ENCODE measurements around the gene CPN1.
"Not testable (repeated sequence)": the region's sequence is repeated elsewhere in the genome, so short reads cannot be mapped to it uniquely, and the experiment has no call there.

The CPN1 gene

DNA sequence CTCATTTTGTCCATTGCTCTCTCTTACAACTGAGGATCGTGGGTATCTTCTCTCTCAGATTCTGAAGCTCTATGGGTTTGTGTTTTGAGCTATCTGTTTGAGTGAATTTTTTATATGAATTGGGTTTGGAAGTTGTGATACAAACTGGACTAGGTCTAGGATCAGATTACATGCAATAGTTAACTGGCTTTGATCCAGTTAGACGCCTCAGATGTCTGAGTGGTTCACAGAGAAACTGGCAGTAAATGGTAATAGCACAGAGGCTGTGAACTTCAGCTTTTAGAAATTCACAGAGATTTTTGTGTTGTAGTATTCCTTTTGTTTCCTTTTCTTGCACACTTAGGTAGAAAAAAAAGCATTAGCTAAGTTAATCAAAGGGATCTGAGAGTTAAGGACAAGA lies 59.3 kb downstream of the CPN1 start:
- no peak for DNase-seq (ENCODE audit: low spot score)

- DNase-seq (ENCODE audit: low spot score) = no peak
Observed at GRCh38 chr10:100021322-100021721, 60.3 kb downstream of the CPN1 start.

GRCh38 chr10:100020886-100021253 lies 60.8 kb downstream of the CPN1 start:
- no peak for DNase-seq (ENCODE audit: low spot score)

DNA sequence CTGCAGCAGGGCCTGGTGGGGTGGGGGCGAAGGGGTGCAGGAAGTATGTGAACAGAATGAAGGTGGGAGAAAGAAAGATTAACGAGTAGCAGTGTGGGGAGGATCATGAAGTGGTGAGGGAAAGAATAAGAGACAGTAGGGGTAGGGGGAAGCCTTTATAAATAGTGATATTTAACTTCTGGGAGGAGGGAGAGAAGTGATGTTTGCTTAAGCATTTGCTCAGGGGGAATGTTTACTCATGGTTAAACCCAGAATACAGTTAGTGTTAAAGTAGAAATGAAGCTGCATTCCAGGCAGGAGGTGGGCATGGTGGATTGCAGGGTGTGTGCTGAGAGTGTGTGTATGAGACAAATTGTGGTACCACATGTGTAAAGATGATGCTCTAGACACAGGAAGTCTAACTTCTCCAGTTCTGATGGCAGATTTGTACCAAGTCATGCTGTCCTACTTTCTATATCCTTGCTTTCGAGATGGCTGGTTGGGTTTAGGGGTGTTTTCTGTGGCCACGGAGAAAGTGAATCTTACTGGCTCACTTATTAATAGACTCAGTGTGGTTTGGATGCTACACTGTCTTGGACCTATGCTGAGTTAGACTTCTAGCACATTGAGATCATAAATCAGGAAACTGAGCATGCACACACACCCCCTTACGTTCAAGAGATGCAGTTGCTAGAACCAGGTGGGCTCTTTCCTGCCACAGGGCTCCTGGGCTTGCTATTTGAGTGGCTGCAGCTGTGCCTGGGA lies 61.4 kb downstream of the CPN1 start:
- DNase-seq (ENCODE audit: low spot score) = no peak

DNA sequence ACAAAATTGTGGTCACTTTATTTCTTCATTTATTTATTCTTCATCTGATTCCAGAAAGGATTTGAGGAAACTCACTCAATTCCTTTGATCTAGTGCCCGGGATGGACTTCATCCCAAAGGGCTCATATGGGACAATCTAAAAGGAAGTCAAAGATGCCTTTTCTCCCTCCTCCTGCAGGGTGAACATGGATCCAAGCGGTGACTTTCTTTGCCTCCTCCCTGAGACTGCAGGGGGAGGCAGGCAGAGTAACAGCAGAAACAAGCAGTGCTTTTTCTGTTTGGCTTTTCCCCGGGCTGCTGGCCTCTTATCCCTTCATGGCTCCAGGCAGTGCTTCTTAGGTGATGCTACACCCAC lies 61.9 kb downstream of the CPN1 start:
- DNase-seq (ENCODE audit: low spot score) = peak; percentile 54

DNA sequence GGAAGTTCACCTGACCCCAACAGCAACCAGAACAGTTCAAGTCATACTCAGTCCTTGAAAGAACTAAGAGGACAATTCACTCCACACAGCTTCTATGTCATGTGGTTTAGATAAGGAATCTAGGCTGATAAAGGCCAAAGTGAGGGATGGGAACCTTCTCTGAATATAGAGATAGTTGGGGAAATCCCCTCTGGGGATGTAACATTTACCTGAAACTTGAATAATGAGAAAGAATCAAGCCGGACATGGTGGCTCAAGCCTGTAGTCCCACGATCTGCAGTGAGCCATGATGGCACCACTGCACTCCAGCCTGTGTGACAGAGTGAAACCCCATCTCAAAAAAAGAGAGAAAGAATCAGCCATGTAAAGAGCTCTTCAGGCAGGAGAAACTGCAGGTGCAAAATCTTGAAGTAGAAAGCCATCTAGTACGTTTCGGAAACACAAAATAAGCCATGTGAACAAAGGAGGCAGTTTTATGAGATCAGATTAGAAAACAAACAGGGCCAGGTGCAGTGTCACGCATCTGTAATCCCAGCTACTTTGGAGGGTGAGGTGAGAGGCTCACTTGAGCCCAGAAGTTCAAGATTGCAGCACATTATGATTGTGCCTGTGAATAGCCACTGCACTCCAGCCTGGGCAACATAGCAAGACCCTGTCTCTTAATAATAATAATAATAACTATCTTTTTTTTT lies 67.5 kb downstream of the CPN1 start:
- DNase-seq (ENCODE audit: low spot score) = no peak

DNA sequence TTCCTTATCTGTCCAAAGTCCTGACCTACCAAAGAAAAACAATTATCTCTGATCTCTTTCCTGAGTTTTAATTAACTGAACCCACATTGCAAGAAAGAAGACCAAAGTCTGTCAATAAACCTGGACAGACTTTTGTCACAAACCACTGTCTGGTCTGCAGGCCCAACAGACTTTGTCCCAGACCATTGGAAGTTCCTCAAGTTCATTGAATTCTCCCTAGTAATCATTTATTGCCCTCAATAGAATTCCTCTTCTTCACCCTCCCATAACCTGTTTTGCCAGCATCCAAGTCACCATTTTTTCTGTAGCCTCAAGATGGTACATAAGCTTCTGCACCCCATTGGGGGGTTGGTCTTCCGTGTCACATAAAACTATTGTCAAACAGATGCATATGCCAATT lies 68.0 kb downstream of the CPN1 start:
- DNase-seq (ENCODE audit: low spot score) = no peak

DNA sequence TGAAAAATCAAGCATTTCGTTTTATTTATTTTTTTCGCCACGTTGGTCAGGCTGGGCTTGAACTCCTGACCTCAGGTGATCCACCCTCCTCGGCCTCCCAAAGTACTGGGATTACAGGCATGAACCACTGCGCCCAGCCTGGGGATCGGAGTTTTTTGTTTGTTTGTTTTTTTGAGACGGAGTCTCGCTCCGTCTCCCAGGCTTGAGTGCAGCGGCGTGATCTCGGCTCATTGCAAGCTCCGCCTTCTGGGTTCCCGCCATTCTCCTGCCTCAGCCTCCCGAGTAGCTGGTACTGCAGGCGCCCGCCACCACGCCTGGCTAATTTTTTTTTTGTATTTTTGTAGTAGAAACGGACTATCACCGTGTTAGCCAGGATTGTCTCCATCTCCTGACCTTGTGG lies 69.8 kb downstream of the CPN1 start:
- DNase-seq (ENCODE audit: low spot score) = not testable (repeated sequence)

DNA sequence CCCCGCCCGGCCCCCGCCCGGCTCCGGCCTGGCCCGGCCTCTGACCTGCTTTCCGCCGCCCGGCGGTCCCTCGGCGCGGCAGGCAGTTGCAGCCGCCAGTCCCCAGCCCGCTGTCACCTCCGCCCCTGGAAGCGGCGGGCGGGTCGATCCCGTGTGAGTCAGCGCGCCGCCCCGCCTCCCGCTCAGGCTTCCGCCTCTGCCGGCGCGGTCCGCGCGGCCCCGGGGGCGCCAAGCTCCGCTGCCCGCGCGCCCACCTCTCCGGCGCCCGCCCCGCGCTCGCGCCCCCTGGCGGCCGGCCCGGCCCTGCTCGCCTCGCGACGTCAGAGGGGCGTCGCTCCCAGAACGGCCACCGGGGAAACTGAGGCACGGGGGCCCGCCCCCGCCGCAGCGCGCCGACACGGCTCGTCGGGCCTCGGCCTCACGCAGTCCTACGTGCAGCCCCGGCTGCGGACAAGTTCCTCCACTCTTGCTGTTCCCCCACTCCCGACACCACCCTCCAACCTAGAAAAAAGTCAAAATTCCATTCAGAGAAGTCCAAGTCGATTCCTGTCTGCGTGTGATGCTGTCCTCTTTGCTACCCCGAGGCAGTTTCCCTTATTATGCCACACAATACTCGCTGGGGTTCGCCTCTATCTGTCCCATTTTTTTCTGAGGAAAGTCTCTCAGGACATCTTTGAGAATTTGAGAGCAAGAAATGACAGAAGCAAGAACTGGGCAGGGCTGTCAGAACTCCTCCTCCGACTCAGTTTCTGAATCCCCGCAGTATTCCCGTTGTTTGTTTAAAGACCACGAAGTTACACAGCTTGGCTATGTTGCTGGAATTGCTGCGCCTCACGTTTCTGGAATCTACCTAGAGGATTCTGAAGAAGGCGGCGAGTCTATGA lies 71.6 kb downstream of the CPN1 start, which contains the start of gene DNMBP:
Gene DNMBP (minus strand): TSS at position 155 of the 884 bp plus-strand sequence. CDS start 37,823 bp downstream, outside the sequence.
- peak; percentile 89 for DNase-seq (ENCODE audit: low spot score)

- no peak for DNase-seq (ENCODE audit: low spot score)
Observed at GRCh38 chr10:100009283-100009792, 72.3 kb downstream of the CPN1 start.

DNA sequence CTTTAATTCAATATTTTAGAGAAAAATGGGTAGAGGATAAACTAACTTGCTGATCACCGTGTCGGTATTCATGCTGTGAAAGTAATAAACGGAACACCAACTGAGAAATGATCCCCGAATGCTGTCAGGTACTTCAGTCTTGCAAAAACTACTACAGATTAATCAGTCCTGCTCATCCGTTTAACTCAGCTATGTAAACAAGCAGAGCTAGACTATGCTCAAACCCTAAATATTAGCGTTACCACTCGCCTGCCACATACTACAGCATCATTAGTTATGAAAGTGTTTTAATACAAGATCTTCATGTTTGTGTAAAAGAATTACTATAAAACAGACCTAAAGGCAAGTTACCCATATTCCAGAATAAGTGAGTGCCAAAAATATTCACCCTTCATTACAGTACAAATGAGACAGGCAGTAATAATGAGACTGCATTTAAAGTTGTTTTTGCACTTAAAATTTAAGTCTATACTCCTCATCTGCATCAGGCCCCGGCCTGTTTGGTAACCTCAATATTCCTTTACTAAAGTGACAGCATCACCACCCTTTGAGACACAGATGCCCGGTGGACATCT lies 72.9 kb downstream of the CPN1 start:
- no peak for DNase-seq (ENCODE audit: low spot score)

DNA sequence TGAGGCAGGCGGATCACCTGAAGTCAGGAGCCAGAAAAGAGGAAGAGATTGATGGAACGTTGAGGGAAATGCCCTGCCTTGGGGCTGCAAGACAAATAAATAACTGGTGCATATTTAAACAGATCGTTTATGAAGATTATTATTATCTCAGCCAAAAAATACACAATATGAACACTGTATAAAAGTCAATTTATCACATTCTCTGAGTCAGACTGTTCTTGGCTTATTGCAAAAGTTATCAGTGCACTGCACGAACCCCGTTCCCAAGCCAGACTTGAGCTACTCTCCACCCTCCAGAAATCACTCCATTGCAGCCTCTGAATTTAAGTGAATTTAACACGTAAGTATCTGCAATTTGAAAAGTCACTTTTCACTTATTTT lies 73.5 kb downstream of the CPN1 start:
- DNase-seq (ENCODE audit: low spot score) = no peak

DNA sequence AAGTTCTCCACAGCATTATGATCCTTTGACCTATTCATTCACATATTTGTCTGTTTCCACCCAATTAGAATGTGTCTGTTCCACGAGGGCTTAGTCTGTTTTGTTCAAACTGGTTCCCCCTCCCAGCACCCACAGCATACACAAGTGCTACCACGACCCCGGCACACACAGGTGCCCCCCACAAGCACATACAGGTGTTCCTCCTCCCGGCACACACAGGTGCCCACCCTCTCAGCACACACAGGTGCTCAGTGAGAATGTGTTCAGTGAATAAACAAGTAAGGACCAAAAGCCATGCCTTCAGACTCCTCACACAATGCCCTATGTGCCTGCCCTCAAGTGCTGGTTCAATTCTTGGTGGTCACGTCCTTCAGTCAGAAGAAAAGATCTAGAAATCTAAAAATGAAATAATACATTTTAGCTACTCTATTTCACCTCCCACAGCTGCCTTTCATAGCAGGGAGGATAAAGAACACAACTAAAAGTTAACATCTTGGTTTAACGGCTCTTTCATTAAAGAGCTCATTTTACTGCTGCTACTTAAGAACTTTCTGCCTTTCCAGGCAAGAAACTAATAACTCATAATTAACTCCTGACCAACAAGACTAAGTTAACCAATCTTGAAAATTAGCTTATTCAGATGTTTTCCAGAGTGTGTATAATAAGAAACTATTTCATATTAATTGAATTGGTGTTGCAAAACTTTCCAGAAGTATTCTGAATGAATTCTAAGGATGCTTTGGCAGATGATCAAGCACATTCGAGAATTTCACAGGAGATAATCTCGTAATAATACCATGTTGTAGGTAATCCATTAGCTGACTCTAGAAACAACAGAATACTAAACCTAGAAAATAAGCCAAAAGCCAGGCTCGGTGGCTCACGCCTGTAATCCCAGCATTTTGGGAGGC lies 74.2 kb downstream of the CPN1 start:
- no peak for DNase-seq (ENCODE audit: low spot score)

- DNase-seq (ENCODE audit: low spot score) = no peak
Observed at GRCh38 chr10:100006243-100006886, 75.3 kb downstream of the CPN1 start.

GRCh38 chr10:100004805-100005510 lies 76.7 kb downstream of the CPN1 start:
- no peak for DNase-seq (ENCODE audit: low spot score)

DNA sequence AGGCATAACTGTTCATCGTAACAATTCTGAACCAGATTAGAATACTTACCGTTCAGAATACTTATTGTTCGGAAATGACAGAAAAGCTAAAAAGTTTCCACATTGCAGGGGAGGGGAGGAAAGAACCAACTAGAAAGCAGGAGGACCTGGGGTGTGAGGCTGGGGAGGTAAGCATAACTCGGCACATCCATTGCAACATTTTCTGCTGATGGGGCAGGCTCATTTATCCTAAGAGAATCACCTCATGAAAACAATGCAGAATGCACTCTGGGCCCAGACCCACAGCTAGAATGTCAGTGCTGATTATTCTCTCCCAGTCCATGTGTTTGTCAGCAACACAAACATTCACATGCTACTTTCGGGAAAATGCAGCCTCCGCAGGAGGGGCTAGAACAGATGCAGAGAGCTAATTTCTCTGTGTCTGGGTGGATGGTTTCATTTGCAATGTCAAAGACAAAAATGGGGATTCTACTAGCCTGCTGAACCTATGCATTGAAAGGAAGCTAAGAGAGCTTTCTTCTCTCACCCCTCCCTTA lies 81.5 kb downstream of the CPN1 start:
- no peak for DNase-seq (ENCODE audit: low spot score)

DNA sequence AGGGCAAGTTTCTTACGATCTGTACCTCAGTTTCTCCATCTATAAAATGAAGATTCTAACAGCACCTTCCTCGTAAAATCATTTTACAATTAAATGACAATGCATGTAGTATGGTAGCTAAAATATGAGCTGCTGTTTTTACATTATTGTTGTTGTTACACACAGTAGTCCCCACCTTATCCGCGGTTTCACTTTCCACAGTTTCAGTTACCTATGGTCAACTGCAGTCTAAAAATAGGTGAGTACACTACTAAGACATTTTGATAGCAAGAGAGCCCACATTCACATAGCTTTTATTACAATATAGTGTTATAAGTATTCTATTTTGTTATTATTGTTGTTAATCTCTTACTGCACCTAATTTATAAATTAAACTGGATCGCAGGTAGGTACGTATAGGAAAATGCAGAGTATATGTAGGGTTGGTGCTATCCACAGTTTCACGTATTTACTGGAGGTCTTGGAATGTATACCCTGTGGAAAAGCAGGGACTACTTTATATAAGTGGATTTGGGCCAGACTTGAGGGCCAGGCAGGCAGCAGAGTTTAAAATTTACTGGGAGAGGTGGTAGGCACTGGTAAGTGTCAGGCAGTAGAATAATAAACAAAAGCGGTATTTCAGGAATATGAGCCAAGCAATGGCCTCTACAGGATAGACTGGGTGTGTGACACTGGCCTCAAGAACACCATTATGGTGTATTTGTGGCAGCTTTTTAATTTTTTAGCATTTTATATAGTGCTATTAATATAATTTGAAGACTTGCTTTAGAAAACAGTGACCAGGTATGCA lies 82.2 kb downstream of the CPN1 start:
- no peak for DNase-seq (ENCODE audit: low spot score)

DNA sequence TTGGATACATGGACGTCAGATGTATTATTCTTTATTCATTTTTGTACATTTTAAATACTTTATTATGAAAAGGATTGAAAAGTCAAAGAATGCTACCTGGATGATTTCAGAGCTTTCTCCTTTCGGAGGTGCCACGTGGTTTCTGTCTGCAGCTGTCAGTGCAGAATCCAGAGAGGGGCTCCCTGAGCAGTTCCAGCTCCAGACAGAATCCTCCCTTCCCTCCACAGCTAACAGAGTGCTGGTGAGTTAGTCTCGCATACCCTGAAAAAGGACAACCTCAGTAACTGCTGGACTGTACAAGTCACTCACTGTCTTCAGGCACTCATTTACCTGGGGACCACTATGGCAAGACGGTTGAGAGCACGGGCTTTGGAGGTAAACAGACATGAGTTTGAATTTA lies 82.8 kb downstream of the CPN1 start:
- DNase-seq (ENCODE audit: low spot score) = no peak

Data from ecto neural progenitor cell (in vitro differentiated cells).